ENCODE results near the gene FEV. TPM values are rescaled to one million over a fixed set of nuclear protein-coding genes. Genes with fewer than 3 reads are reported as not detected.

The FEV gene
- total RNA-seq (2022; extraction: Qiagen RNA extraction), result 0.20 TPM in 1 of 5 replicates, not detected in the others

GRCh38 chr2:218985021-218985324, at the start of gene FEV:
TSS of gene FEV (minus strand) at chr2:218985184. CDS start at chr2:218985075, 109 bp downstream.

GRCh38 chr2:218993345-218994315, 8.6 kb upstream of the FEV start, which contains the start of gene CRYBA2:
TSS of gene CRYBA2 (minus strand) at chr2:218993422. CDS start at chr2:218993176, 246 bp downstream.

GRCh38 chr2:218959141-218959731, 25.7 kb downstream of the FEV start, which contains the start of gene CDK5R2:
TSS of gene CDK5R2 (plus strand) at chr2:218959666. CDS start at chr2:218959821, 155 bp downstream.

Other genes starting within 250 kb of the FEV start
- gene CYP27A1, start 203.0 kb downstream of the FEV start, total RNA-seq (2022; extraction: Qiagen RNA extraction), result 0.15 to 0.18 TPM (median 0.18 TPM) in 5 replicates
- 0.04 TPM in 1 of 5 replicates, not detected in the others for gene PRKAG3, start 153.4 kb downstream of the FEV start, total RNA-seq (2022; extraction: Qiagen RNA extraction)
- 0.11 to 0.26 TPM (median 0.22 TPM) in 5 replicates for gene WNT6, start 125.4 kb downstream of the FEV start, total RNA-seq (2022; extraction: Qiagen RNA extraction)
- gene WNT10A, start 104.3 kb downstream of the FEV start, total RNA-seq (2022; extraction: Qiagen RNA extraction), result 0.05 to 0.08 TPM (median 0.06 TPM) in 5 replicates
- gene CDK5R2, start 25.5 kb downstream of the FEV start, total RNA-seq (2022; extraction: Qiagen RNA extraction), result 5.9 to 9.3 TPM (median 8.1 TPM) in 5 replicates
- gene CRYBA2, start 8.2 kb upstream of the FEV start, total RNA-seq (2022; extraction: Qiagen RNA extraction), result 0.31 TPM in 1 of 5 replicates, not detected in the others
- 0.21 to 0.27 TPM (median 0.22 TPM) in 5 replicates for gene CFAP65, start 56.3 kb upstream of the FEV start, total RNA-seq (2022; extraction: Qiagen RNA extraction)
- gene IHH, start 75.7 kb upstream of the FEV start, total RNA-seq (2022; extraction: Qiagen RNA extraction), result 0.38 to 0.77 TPM (median 0.54 TPM) in 5 replicates
- gene NHEJ1, start 175.6 kb upstream of the FEV start, total RNA-seq (2022; extraction: Qiagen RNA extraction), result 16.7 to 18.7 TPM (median 17.5 TPM) in 5 replicates
- gene SLC23A3, start 184.8 kb upstream of the FEV start, total RNA-seq (2022; extraction: Qiagen RNA extraction), result 0.45 to 0.75 TPM (median 0.55 TPM) in 5 replicates
- 35.3 to 42.6 TPM (median 41.4 TPM) in 5 replicates for gene CNPPD1, start 191.7 kb upstream of the FEV start, total RNA-seq (2022; extraction: Qiagen RNA extraction)
- gene RETREG2, start 193.1 kb upstream of the FEV start, total RNA-seq (2022; extraction: Qiagen RNA extraction), result 58.6 to 77.6 TPM (median 75.6 TPM) in 5 replicates
- 12.3 to 20.7 TPM (median 19.3 TPM) in 5 replicates for gene ZFAND2B, start 221.6 kb upstream of the FEV start, total RNA-seq (2022; extraction: Qiagen RNA extraction)
- 22.3 to 30.8 TPM (median 27.9 TPM) in 5 replicates for gene ABCB6, start 233.8 kb upstream of the FEV start, total RNA-seq (2022; extraction: Qiagen RNA extraction)
- 33.6 to 46.8 TPM (median 45.2 TPM) in 5 replicates for gene ATG9A, start 244.5 kb upstream of the FEV start, total RNA-seq (2022; extraction: Qiagen RNA extraction)
- 11.5 to 16.9 TPM (median 13.8 TPM) in 5 replicates for gene ANKZF1, start 244.6 kb upstream of the FEV start, total RNA-seq (2022; extraction: Qiagen RNA extraction)

All from A549 treated with dexamethasone at 1 μM for 4 hours (cell line).